HCT116 (cell line): Measurements from ENCODE around the gene SIN3B. TPM values are rescaled to one million over a fixed set of nuclear protein-coding genes. Genes with fewer than 3 reads are reported as not detected.

ENCODE experiments used
- ATAC-seq: fragments of 200-7000 bp; cut with Tn5 transposase; 2 replicates; pipeline ENCODE4 v1.9.1; 2020; ENCODE audit warnings: mild to moderate bottlenecking, moderate library complexity
- BruUV-seq: library from RNA; stranded (reverse); fragments of 400-500 nt; replicated peaks from 2 replicates; lab custom pipeline; 2021; lab: Mats Ljungman, UMichigan
- CTCF ChIA-PET: fragments of 300-600 bp; sonication (Branson Sonifier 250); formaldehyde crosslinking; loops from one replicate; lab custom pipeline; 2021; ENCODE audit warnings: antibody characterized with exemption; lab: Charles Lee
- POLR2A ChIA-PET: fragments of 300-600, 350-600 bp; sonication (Branson Sonifier 250); formaldehyde crosslinking; loops from one replicate; lab custom pipeline; 2021; ENCODE audit warnings: antibody characterized with exemption; lab: Charles Lee
- RAD21 ChIA-PET, 2 experiments: fragments of 300-600 bp; sonication (Branson Sonifier 250); formaldehyde crosslinking; loops; one replicate each; lab custom pipeline; 2023; ENCODE audit warnings: low total read pairs in 2 of 2; ENCODE audit not compliant: uncharacterized antibody in 2 of 2, unreplicated experiment in 2 of 2, low non-redundant PET in 1 of 2; lab: Charles Lee
- DNase-seq: peaks from one replicate; pipeline ENCODE4 v3.0.0-alpha.2; 2010; ENCODE audit warnings: low read depth, low spot score
- H2AFZ ChIP-seq: fragments of 200-600 bp; shearing (Covaris generic), sonication (generic); 2 replicates; pipeline ENCODE4 v1.6.1; 2017; ENCODE audit warnings: low read depth, mixed run types, mixed read lengths, antibody characterized with exemption, low read length; ENCODE audit not compliant: poor library complexity, severe bottlenecking
- H3K27ac ChIP-seq: 2 replicates; pipeline ENCODE4 v1.5.1; 2012; ENCODE audit warnings: low read depth, low read length
- H3K27me3 ChIP-seq: fragments of 200-600 bp; sonication (generic); 2 replicates; pipeline ENCODE4 v1.6.1; 2016; ENCODE audit warnings: mixed run types, low read length, mixed read lengths; ENCODE audit not compliant: insufficient read depth
- H3K36me3 ChIP-seq, 2 experiments: fragments of 200-500 bp in 1 of 2; fragments of 200-600 bp in 1 of 2; sonication (Bioruptor generic) in 1 of 2; sonication (generic) in 1 of 2; 2 replicates each; pipeline versions ENCODE4 v1.5.1 to v1.6.1; 2014 to 2016; ENCODE audit warnings: low read length in 2 of 2, inconsistent platforms in 1 of 2, mixed read lengths in 1 of 2, mixed run types in 1 of 2; ENCODE audit not compliant: insufficient read depth in 2 of 2, control insufficient read depth in 1 of 2
- H3K4me1 ChIP-seq, 2 experiments: fragments of 200-600 bp in 1 of 2; sonication (generic) in 1 of 2; 2 replicates each; pipeline versions ENCODE4 v1.5.1 to v1.6.1; 2012 to 2017; ENCODE audit warnings: low read length in 2 of 2, inconsistent platforms in 1 of 2, mild to moderate bottlenecking in 1 of 2, mixed read lengths in 1 of 2, mixed run types in 1 of 2, moderate library complexity in 1 of 2; ENCODE audit not compliant: insufficient read depth in 2 of 2, control insufficient read depth in 1 of 2
- H3K4me2 ChIP-seq: fragments of 200-600 bp; sonication (generic); 2 replicates; pipeline ENCODE4 v1.6.1; 2017; ENCODE audit warnings: mixed run types, low read length, mixed read lengths
- H3K4me3 ChIP-seq, 2 experiments: fragments of 200-600 bp in 1 of 2; sonication (generic) in 1 of 2; replicated peaks in 1 of 2; 2 replicates each; pipeline ENCODE4 v1.5.1; 2011 to 2016; ENCODE audit warnings: low read length in 2 of 2, control low read depth in 1 of 2, low read depth in 1 of 2, mild to moderate bottlenecking in 1 of 2, mixed read lengths in 1 of 2, mixed run types in 1 of 2
- H3K79me2 ChIP-seq: fragments of 200-600 bp; sonication (generic); 2 replicates; pipeline ENCODE4 v1.6.1; 2017; ENCODE audit warnings: mild to moderate bottlenecking, mixed run types, low read length, moderate library complexity, mixed read lengths; ENCODE audit not compliant: insufficient read depth
- H3K9ac ChIP-seq: fragments of 200-600 bp; sonication (generic); 2 replicates; pipeline ENCODE4 v1.6.1; 2016; ENCODE audit warnings: low read length, mixed read lengths
- H3K9me2 ChIP-seq: fragments of 200-600 bp; sonication (generic), shearing (Covaris generic); 2 replicates; pipeline ENCODE4 v1.6.1; 2017; ENCODE audit warnings: mixed run types, mild to moderate bottlenecking, moderate library complexity; ENCODE audit not compliant: insufficient read depth
- H3K9me3 ChIP-seq, 2 experiments: fragments of 200-500 bp in 1 of 2; fragments of 200-600 bp in 1 of 2; sonication (Bioruptor generic) in 1 of 2; sonication (generic) in 1 of 2; 2 replicates each; pipeline ENCODE4 v1.6.1; 2014 to 2017; ENCODE audit warnings: low read length in 2 of 2, mixed read lengths in 2 of 2, inconsistent platforms in 1 of 2, low read depth in 1 of 2, mild to moderate bottlenecking in 1 of 2, mixed run types in 1 of 2, moderate library complexity in 1 of 2; ENCODE audit not compliant: control insufficient read depth in 1 of 2, insufficient read depth in 1 of 2
- H4K20me1 ChIP-seq: fragments of 200-600 bp; sonication (generic), shearing (Covaris generic); 2 replicates; pipeline ENCODE4 v1.6.1; 2017; ENCODE audit warnings: mixed run types, mild to moderate bottlenecking, moderate library complexity; ENCODE audit not compliant: insufficient read depth
- CEBPB ChIP-seq: IDR thresholded peaks from 2 replicates; pipeline ENCODE4 v1.6.1; 2012; ENCODE audit warnings: low read depth
- CTCF ChIP-seq, 3 experiments: fragments of 200-600 bp in 1 of 3; sonication (generic) in 1 of 3; IDR thresholded peaks in 2 of 3; conservative IDR thresholded peaks in 1 of 3; 2 replicates each; pipeline ENCODE4 v1.5.1; 2012 to 2017; ENCODE audit warnings: low read depth in 2 of 3, low read length in 2 of 3, antibody characterized with exemption in 1 of 3, borderline replicate concordance in 1 of 3, control low read depth in 1 of 3, mild to moderate bottlenecking in 1 of 3, mixed read lengths in 1 of 3, mixed run types in 1 of 3, moderate library complexity in 1 of 3; ENCODE audit not compliant: insufficient read depth in 1 of 3
- EGR1 ChIP-seq: IDR thresholded peaks from 2 replicates; pipeline ENCODE4 v1.6.1; 2012; ENCODE audit warnings: low read depth
- EZH2phosphoT487 ChIP-seq: fragments of 200-600 bp; IDR thresholded peaks from 2 replicates; pipeline ENCODE4 v1.6.1; 2018; ENCODE audit warnings: antibody characterized with exemption, borderline replicate concordance
- JUND ChIP-seq: IDR thresholded peaks from 2 replicates; pipeline ENCODE4 v1.6.1; 2012
- POLR2A ChIP-seq: IDR thresholded peaks from 2 replicates; pipeline ENCODE4 v1.7.0; 2011; ENCODE audit warnings: borderline replicate concordance; ENCODE audit not compliant: insufficient read depth, insufficient read length; ENCODE audit errors: extremely low read depth
- POLR2AphosphoS5 ChIP-seq: IDR thresholded peaks from 2 replicates; pipeline ENCODE4 v1.6.1; 2011; ENCODE audit warnings: mild to moderate bottlenecking, low read depth, low read length, moderate library complexity
- SRF ChIP-seq: IDR thresholded peaks from 2 replicates; pipeline ENCODE4 v1.6.1; 2012; ENCODE audit warnings: low read depth
- ZFX ChIP-seq: fragments of 450-650 bp; IDR thresholded peaks from 2 replicates; pipeline ENCODE4 v1.6.1; 2017
- intact Hi-C: fragments of 100-400 bp; cut with micrococcal nuclease; formaldehyde crosslinking; loops from 2 replicates; pipeline ENCODE4 v1.10.0; 2022
- total RNA-seq: library from RNA; stranded (reverse); gene quantifications from one replicate; pipeline ENCODE4 v1.2.1, GENCODE V29; 2021; ENCODE audit not compliant: unreplicated experiment

Gene SIN3B
- total RNA-seq, 1 experiment from 2014 or later: 59.9 TPM

GRCh38 chr19:16928351-16928750 lies 99.2 kb downstream of the SIN3B start:
- ChIA-PET RAD21 (no interaction called here), CTCF (no interaction called here), POLR2A (no interaction called here)
- H3K9me2 ChIP-seq: no peaks in the 10 kb centered on the region
- no peak for TF ChIP-seq JUND
- TF ChIP-seq ZFX: no peak
- no peak for TF ChIP-seq SRF
- no peak for TF ChIP-seq CEBPB
- TF ChIP-seq EZH2phosphoT487: no peak
- intact Hi-C loops: no loop called here
- H3K36me3 ChIP-seq: no peaks in the 10 kb centered on the region
- H3K4me3 ChIP-seq: no peak overlapping the region
- peaks cover 5 to 6% of the 10 kb centered on the region in 2 experiments; a peak in 3 of 4 replicates for H3K9me3 ChIP-seq
- H3K79me2 ChIP-seq: no peaks in the 10 kb centered on the region
- H2AFZ ChIP-seq: no peak overlapping the region
- no peak overlapping the region for H3K9ac ChIP-seq
- H3K4me2 ChIP-seq: no peak overlapping the region
- no peak overlapping the region for H3K27ac ChIP-seq
- no peaks in the 10 kb centered on the region for H3K27me3 ChIP-seq
- no peaks in the 10 kb centered on the region for H3K4me1 ChIP-seq
- ATAC-seq (no peak), DNase-seq (no peak)
- no TSS peak for BruUV-seq
- no peaks in the 10 kb centered on the region for H4K20me1 ChIP-seq

DNA sequence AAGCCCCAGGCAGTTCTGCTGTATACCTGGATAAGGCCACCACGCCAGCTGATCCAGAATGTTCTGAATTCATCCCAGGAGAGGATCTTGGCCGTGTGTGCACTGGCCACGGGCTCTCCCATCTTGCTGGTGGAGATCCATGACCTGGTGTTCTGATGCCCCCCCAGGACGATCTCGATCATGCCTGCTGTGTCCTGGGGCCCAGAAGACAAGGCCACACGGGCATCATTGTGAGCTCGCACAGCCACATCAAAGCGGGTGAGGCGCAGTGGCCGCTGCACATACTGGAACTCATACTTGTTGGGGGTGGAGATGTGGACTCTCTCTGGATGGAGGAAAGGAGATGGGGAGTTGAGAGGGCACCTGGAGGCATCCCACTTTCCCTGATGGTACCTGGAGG lies 99.7 kb downstream of the SIN3B start:
- peaks cover 8 to 12% of the 10 kb centered on the region in 2 experiments; a peak in 3 of 4 replicates for H3K9me3 ChIP-seq
- DNase-seq (no peak), ATAC-seq (no peak)
- ChIA-PET RAD21 (no interaction called here), POLR2A (no interaction called here), CTCF (no interaction called here)
- no peak for TF ChIP-seq CTCF (IDR thresholded peaks at IDR 0.05 in 2 of 3, conservative IDR thresholded peaks at IDR 0.05 in 1 of 3; ENCODE audit: borderline replicate concordance in 1 of 3, insufficient read depth in 1 of 3, low read depth in 2 of 3, low read length in 2 of 3)
- TF ChIP-seq ZFX: no peak
- TF ChIP-seq CEBPB: no peak
- no peak for TF ChIP-seq POLR2A
- TF ChIP-seq SRF: no peak
- TF ChIP-seq POLR2AphosphoS5: no peak
- TF ChIP-seq EGR1: no peak
- no peaks in the 10 kb centered on the region for H3K79me2 ChIP-seq
- intact Hi-C loops: no loop called here
- no peaks in the 10 kb centered on the region for H4K20me1 ChIP-seq
- no peaks in the 10 kb centered on the region for H3K4me1 ChIP-seq
- no peaks in the 10 kb centered on the region for H3K36me3 ChIP-seq
- H3K9ac ChIP-seq: no peak overlapping the region
- no peak overlapping the region for H2AFZ ChIP-seq
- BruUV-seq: no TSS peak
- H3K27ac ChIP-seq: no peak overlapping the region
- no peaks in the 10 kb centered on the region for H3K9me2 ChIP-seq
- H3K4me2 ChIP-seq: no peak overlapping the region
- no peaks in the 10 kb centered on the region for H3K27me3 ChIP-seq
- no peak overlapping the region for H3K4me3 ChIP-seq

Other genes starting within 250 kb of the SIN3B start
- gene MED26, start 201.2 kb upstream of the SIN3B start, total RNA-seq: 13.3 TPM
- 66.4 TPM for gene SMIM7, start 169.3 kb upstream of the SIN3B start, total RNA-seq
- 9.0 TPM for gene TMEM38A, start 168.3 kb upstream of the SIN3B start, total RNA-seq
- 0.22 TPM for gene NWD1, start 109.6 kb upstream of the SIN3B start, total RNA-seq
- gene F2RL3, start 59.6 kb downstream of the SIN3B start, total RNA-seq: 0.10 TPM
- gene CPAMD8, start 197.4 kb downstream of the SIN3B start, total RNA-seq: 0.20 TPM
- gene HAUS8, start 246.1 kb downstream of the SIN3B start, total RNA-seq: 23.6 TPM
- gene MYO9B, start 246.4 kb downstream of the SIN3B start, total RNA-seq: 74.6 TPM